GM21619 (cell line): Measurements from ENCODE around the gene TERT.

Experiments used
- ATAC-seq: cut with Tn5 transposase; IDR thresholded peaks from one replicate; pipeline ENCODE4 v1.9.1; 2021; ENCODE audit not compliant: unreplicated experiment

The TERT gene

GRCh38 chr5:1209896-1210776 is 84.7 kb downstream of the TERT start:
- ATAC-seq = no peak

GRCh38 chr5:1209489-1209852 is 85.4 kb downstream of the TERT start:
- ATAC-seq = no peak

DNA sequence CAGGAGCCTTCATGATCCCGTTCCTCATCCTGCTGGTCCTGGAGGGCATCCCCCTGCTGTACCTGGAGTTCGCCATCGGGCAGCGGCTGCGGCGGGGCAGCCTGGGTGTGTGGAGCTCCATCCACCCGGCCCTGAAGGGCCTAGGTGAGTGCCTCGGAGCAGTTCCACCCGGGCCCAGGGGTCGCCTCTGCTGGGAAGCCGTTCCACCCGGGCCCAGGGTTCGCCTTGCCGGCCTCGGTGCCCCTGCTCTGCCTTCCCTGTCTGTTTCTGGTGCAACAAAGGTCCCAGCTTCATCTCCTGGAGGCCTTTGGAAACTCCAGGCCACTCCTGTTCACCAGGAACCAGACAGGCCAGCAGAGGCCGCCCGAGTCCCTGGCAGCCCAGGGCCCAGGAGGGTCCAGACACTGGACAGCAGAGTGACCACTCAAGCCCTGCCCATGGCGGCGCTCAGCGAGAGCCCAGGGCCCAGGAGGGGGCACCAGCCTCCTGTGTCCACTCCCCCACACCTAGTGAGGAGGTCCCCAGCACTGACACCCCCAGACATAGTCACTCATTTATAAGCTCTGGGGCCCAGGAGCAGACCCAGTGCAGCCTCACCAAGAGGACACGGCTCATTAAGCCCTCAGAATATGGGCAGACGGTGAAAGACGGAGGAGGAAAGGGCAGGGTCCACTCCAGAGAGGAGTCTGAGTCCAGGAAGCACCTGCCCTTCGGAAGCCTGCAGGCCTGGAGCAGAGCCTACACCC is 86.0 kb downstream of the TERT start:
- no peak for ATAC-seq

DNA sequence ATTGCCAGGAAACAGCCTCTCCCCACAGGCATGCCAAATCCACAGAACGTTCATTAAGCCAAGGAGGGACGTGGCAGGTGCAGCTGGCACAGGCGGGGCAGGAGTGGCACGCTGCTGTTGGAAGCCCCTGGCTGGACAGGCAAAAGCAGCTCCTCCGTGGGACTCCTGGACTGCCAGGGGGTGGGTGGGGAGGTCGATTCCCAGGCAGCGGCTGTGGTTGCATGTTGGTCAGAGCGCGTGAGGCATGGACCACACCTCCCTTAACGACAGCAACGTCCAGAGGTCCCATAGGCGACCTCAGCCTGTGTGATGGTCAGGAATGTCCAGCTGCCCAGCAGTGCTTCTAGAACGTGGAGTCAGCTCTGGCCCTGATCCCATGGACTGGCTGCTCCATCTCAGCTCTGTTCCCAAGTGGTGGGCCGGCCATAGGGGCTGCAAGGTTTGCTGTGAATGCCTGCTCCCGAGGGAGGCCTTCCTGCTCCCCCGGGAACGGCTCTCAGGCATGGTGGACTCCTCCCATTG is 86.6 kb downstream of the TERT start:
- no peak for ATAC-seq

DNA sequence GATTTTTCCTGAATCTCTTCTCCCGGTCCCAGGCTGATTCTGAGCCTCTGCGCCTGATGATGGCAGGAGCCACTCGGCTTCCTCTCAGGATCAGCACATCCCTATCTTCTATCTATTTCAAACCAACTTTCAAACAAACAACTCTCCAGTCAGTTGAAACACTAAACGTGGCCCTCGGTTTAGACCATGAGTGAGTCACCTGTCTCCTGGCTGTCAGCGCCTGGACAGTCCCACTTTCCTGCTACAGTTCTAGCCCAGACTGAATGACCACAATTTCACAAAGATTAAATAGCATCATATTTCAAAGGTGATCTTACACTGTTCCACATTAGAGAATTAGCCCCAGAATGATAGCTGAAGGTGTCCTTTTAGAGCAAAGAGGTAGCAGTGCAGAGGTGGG is 87.3 kb downstream of the TERT start:
- no peak for ATAC-seq

DNA sequence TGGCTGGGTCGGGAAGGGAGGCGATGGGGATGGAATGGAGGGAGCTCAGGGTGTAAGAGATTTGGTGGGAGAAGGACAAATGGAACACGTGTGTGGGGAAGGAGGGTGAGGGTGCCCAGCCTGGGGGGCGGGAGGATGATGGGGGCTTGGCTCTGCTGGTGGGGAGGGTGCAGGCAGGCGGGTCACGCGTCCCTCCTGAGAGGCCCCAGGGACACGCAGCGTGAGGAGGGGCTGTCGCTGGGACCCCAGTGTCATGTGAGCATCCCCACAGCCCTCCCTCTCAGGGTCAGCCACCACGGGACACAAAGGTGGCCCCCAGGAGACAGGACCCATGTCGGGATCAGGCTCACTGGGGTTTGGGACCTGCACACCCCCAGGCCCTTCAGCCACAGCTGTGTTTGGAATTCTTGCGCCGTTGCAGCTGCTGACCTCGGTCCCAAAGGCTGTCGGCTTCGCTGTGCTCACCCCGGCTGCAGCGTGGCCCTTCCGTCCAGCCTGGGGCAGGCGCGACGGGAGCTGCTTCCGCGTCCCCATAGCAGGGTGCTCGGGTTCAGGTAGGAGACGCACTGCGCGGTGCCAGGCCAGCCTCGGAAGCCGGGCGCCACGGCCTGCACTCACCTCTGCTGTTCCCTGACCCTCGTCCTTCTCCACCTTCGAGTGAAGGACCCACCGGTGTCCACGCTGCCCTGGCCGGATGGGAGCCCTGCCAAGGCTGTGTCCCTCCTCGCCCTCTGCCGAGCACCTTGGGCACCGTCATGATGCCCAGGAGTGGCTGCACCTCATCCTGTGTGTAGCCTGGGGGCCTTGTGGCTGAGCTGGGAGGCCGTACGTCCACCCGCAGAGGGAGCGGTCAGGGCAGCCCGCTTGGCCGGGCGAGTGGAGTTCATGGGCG is 88.1 kb downstream of the TERT start:
- ATAC-seq = no peak

DNA sequence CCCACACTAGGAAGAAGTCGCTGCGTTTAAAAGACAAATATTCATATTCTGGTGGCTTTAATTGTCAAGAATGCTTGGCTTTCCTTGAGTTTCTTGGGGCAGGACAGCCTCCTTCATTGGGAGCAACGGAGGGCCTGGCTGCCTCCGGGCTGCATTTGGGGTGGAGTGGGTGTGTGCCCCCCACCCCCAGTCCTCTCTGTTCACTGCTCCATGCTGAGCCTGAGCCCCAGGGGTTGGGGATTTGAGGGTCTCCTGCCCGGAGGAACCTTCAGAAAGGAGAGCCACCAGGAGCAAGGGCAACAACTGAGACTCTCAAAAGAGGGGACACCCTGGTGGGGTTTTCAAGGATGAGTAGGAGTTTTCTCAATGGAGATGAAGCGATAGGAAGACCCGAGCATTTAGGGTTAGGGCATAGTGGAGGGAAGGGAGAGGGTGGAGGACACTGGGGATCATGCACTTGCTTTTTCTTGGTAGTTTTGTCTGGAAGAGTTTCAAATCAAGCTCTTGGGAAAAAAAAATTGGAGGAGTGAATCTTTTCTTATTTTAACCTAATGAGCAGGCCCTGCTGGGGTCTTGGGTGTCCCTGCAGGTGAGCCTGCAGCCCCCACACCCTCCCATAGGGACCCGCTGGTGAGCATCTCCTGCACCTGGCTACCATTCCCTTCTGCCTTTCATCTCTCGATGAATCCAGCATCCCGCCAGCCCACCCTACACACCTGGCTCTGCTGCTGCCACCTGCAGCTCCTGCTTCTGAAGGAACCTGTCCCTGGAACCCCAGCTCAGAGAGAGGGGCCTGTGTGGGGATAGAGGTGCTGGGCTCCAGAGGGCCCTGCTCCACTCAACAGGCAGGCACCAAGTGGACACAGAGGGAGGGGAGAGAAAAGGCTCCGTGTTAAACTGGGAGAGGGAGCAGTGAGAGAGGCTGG is 89.3 kb downstream of the TERT start:
- ATAC-seq = no peak

DNA sequence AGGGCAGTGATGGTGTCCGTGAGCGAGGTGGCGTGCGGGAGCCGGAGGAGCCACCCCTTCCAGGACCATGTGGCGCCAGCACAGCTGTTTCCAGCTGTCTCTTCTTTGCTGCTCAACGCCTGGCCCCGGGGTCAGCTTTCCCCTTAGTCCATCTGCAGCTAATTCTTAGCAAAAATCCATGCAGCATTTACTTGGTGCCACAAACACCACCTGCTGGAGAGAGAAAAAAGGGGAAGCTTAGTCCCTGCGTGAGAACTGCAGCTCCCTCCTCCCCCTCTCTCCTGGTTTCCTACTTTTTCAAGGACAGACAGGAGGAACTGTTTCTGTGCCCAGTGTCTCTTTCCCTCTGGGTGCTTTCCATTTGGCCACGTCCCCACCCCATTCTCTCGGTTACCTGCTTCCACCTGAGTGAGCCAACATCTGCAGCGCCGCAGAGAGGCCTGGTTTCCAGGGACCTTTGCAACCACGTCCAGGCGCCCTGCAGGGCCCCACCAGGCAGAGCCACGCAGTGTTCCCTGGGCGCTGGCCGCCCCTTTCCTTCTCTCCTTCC is 90.1 kb downstream of the TERT start:
- no peak for ATAC-seq

- ATAC-seq = no peak
Measured at GRCh38 chr5:1203968-1204692, 90.7 kb downstream of the TERT start.

DNA sequence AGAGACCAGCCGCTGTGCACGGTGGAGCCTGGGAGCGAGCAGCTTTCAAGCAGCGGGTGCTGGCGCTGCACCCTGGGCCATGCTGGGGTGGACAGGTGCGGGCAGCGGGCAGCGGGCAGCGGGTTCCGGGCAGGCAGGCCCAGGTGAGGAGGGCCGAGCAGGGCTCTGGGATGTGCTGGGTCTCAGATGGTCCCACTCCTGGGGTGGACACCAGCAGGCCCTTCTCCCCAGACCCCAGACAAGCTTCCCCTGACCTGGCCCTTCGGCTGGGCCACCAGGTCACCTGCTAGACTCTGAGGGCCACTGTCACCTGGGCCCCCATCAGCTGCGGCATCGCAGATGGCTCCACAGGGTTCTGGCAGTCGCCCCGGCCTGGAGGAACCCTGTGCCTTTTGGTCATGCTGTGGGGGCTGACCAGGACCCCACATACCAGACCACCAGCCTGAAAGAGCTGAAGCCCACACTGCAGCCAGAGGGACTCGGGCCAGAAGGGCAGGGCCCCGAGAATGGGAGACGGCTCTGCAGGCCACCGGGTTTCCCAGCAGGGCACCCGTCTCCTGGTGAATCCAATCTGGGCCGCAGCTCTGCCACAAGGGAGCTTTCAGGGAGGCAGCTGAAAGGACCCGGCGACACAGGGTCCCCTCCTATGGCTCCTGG is 91.4 kb downstream of the TERT start:
- no peak for ATAC-seq
